T-helper 22 cell (primary cell): ENCODE data around the gene VWC2L.

Source experiments
- DNase-seq: peaks from one replicate; pipeline ENCODE4 v3.0.0-alpha.2; 2020; ENCODE audit warnings: low read depth

VWC2L gene

DNA sequence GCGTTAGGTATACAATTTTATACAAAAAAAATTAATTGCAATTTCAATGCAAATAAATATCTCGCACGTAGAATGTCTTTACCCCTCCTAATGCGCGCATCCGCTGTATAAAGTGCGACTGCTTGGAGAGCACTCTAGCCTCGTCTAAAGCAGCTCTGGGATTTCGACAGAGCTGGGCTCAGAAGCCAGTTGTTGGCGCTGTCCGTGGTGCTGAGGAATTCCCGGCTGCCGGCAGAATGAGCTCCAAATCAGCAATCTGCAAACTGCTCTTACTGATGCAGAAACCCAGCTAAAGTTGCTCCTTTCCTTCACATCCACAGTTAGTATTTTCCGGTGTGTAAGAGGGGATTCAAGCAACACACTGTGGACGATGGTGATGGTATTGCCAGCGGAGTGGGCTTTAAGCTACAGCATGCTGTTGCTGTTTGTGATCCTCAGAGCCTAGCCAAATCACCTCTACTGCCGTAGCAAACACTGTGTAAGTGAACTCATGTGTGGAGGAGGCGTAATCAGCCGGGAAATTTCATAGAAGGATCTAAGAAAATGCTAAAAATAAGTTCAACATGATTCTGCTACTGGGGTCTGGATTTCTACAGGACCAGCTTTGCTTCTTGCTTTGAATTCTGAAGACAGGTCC lies at the start of gene VWC2L:
Gene VWC2L, plus strand, starts transcription at position 137 of the 637 bp plus-strand sequence. CDS start 3,140 bp downstream, outside the sequence.
- no peak for DNase-seq

DNA sequence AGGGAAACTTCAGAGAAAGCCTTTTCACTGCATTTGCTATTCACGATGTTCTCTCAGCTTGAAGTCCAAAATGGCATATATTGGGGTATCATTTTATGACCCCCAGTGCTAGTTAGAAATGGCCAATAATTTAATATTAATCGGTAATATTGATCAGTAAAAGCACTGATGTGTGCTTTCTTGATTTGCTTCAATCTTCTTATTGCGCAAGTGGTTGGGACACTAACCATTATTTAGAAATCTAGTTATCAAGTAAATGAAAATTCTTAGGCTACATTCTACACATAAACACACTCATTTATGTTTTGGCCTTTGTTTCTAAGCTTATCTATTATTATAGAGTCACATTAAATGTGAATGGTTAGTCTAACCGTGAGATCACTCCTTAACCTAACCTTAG lies 49.7 kb upstream of the VWC2L start:
- DNase-seq: no peak

DNA sequence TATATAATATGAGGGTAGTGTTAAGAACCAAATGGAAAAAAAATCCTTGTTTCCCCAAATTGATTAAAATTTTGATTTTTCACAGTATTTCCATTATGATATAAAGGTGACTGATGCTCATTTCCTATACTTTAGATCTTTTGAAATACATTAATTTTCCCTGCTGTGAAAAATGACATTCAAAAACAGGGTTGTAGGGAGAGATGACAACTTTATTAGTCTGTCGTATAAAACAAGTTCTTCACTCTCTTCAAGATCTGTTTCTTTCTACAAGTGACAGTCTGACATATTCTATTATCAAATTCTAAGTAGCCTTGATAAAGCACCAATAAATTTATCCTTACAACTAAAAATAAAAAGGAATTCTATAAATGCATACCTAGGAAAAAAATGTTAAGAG lies 45.3 kb upstream of the VWC2L start:
- no peak for DNase-seq

DNA sequence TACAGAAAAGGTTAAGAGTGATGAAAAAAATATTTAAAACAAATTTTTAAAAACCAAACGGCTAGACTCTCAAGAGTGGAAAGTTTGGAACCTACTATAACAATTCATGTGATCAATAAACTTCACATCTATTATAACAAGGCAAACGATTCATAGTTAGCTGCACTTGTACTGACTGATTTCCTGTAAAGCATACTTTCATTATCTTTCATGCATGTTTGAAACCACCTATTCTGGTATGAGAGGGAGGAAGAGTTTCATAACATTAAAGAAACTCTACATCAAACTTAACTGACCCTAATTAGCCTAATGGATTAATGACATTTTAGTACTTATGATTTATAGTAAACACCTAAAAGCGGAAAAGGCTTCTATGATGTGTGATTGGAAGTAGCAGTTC lies 43.7 kb upstream of the VWC2L start:
- DNase-seq: no peak

DNA sequence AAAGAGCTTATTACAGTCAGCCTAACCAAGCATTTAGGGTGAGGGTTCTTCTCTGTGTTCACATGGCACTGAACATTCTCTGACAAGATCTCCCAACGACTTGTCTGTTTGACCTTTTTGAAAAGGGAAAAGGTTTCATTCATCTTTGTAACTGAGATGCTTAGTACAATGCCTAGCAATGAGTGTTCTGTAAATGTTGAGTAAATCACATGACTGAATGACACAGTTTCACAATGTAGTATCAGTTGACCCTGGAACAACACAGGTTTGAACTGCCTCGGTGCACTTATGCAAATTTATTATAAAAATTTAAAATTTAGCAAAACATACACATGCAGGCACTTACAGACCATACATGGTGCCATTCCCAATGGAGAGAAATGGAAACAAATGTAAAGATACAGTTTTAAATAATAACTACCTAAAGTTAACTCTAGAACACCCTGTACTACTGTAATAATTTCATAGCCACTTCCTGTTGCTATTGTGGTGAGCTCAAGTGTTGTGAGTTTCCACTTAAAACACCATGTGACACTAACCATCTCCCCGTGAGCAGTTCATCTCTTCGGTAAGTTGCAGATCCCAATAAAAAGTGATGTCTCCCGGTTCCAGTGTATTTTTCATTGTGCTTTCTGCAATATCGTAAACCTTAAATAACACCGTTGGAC lies 34.1 kb upstream of the VWC2L start:
- DNase-seq: no peak

DNA sequence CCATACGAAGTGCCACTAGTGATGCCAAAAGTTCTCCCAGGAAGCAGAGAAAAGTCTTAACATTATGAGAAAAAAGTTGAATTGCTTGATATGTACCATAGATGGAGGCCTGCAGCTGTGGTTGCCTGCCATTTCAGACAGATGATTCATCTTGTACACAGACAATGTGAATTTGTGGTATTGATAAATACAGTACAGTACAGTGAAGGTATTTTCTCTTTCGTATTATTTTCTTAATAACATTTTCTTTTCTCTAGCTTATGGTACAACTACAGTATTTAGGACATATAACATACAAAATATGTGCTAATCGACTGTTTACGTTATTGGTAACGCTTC lies 33.6 kb upstream of the VWC2L start:
- DNase-seq: no peak

DNA sequence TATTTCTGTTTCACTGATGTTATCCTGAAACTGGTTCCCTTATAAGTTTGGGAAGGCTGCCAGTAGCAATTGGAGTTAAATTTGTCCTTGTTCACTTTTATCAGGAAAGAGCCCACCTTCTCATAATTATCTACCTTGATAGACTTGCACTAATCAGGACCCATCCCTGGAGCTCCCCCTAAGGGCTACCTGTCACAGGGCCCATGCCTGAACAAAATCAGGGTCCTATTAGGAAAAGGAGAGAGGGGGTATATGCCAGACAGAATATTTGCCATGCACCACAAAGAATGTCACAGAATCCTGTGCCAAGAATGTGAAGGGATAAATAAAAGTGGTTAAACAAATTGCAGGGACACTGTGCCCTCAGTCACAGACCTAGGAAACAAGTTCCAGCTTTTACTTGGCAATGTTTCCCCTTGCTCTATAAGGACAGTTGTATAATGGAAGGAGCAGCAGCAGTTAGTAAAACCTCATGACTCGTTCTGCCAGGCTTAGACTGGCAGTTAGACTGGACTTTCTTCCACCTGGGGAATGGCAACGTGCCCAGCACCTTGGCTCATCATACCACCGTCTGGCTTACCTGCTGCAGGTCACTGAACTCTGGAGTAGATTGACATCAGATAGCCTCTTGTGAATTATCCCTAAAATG lies 32.3 kb upstream of the VWC2L start:
- no peak for DNase-seq

DNA sequence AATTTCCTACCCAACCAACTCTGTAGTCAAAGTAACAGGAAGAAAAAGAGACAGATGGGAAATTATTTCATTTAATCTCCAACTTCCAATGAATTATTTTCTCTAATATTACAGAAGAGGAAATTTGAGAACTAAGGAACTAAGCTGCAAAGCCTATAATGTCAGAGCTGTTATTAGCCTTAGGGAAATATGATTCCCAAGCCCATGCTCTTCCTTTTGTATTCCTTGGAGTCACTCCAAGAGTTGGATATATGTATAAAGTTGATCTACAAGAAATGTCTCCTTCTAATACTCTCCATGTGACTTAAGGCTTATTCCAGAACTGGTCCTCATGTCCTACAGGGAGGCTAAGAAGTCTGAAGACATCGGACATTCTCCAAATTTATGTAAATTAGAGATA lies 31.6 kb upstream of the VWC2L start:
- no peak for DNase-seq

DNA sequence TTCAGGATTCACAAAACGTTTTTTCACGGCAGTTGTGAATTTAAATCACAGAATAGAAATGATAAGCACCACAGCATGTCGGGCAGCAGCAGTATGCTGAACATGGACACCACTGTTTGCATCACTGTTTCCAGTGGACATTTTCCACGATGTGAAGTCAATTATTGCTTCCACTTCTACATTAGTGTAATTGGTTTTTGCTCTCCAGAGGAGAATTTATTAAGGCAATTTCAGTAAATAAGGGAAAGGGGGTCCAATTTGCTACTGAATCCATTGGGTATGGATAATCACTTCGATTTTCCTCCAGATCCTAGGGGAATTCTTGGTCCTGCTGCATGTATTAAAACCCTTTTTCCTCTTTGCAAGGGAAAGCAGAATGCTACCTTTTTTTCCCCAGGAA lies 30.2 kb upstream of the VWC2L start:
- DNase-seq: no peak

DNA sequence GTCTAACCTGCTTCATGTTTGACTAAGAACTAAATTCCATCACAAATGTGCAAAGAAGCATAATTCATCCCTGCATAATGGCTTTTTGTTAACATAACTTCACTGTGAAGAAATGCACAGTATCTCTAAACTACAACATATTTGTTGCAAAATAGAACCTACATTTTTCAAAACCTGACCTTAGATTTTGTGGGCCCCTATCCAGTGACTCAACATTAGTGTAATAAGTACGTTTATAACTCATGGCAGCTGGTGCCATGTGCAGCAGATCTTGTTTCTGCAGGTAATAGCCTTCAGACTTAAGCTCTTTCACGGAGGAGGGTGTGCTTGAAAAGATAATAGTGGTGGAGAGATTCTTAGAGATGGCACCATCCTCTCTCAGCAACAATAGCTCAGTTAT lies 28.6 kb upstream of the VWC2L start:
- DNase-seq: no peak

DNA sequence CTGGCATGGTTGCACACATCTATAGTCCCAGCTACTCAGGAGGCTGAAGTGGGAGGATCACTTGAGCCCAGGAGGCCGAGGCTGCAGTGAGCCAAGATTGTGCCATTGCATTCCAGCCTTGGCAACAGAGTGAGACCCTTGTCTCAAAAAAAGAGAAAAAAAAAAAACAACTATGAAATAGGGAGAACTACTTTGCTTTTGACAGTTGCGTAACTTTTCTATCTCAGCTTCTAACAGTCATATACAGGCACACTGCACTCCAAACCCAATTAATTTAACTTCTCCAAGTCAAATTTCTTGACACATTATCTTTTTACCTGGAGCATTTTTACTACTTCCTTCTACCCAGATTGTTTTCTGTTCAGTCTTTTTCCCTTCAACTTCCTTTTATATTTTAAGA lies 24.1 kb upstream of the VWC2L start:
- DNase-seq: no peak

DNA sequence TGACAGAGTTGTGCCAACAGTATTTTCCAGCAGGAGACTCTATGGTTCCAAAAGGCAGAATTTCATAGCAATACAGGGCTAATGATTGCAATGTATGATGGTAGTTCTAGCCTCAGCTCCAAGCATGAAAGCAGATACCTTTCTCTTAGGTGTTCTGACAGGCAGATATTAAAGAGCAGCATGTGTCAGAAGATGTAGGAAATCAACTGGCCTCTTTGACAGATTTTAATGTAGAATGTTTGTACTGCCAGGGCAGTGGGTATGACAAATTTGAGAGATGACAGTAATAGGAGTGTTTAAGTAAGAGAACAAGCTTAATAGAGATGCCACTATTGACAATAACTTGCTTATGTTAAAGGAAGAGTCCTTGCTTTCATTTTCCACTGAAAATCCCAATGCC lies 21.5 kb upstream of the VWC2L start:
- no peak for DNase-seq

DNA sequence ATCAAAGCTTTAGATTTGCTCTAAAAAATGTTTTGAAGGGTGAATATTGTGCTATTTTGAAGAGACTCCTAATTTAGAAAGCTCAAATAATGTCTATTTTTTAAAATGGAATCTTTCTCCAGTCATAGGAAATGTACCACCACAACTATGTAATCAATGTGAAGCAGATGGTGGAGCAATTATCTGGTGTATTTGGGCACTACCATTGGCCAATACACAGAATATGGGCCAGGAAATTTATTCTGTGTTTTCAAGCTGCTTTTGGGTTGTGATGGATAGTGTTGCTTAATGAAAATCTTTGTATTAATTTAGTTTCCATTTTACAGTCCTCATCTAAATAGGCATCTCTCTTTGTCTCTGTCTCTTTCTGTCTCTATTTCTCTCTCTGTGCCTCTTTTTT lies 17.1 kb upstream of the VWC2L start:
- DNase-seq: no peak

DNA sequence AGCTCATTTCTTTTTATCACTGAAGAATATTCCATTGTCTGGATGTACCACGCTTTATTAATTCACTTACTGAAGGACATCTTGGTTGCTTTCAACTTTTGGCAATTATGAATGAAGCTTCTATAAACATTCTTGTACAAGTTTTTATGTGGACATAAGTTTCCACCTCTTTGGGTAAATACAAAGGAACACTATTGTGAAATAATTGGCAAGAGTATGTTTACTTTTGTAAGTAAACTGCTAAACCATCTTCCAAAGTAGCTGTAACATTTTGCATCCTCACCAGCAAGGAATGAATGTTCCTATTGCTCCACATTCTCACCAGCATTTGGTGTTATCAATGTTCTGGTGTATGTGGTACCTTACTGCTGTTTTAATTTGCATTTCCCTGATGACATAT lies 15.8 kb upstream of the VWC2L start:
- no peak for DNase-seq

DNA sequence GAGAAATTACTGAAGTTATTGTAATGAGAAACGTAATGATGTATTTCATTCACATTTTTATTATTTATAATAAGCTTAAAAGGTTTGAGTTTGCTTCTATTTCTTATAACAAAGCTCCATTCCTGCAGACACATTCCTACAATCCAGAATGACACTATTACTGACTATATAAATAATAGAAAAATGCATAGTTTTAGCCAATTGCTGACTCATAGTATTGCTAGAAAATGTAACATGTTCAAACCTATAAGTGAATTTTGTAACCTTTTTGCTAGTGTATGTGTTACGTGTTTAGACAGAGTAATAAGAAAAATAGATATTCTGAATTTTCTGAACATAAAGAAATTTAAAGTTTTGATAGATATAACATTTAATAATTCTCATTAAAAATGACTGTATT lies 9.3 kb upstream of the VWC2L start:
- no peak for DNase-seq

DNA sequence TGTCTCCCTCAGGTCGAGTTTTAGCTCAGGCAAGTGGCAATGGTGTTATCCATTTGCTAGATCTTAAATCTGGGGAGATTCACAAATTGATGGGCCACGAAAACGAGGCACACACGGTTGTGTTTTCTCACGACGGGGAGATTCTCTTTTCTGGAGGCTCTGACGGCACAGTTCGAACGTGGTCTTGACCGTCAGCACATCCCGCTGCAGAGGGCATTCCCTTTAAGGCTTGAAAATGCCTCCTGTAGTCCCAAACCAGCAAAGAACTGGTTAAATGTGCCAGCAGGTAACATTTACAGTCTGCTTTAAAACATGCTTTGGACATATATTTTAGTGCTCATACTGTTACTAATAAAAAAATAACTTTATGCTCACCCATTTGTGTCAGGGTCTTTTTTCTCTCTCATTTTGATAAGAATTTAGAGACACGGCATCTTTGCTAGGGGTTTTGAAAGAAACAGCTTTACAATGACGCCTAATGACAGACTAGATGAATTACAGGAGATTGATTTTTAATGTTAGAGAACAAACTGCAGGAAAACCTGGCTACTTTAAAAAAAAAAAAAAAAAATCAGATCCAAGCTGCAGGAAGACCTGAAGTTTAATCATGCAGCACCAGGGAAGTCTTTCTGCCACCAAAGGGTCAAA lies 602 bp upstream of the VWC2L start:
- no peak for DNase-seq

DNA sequence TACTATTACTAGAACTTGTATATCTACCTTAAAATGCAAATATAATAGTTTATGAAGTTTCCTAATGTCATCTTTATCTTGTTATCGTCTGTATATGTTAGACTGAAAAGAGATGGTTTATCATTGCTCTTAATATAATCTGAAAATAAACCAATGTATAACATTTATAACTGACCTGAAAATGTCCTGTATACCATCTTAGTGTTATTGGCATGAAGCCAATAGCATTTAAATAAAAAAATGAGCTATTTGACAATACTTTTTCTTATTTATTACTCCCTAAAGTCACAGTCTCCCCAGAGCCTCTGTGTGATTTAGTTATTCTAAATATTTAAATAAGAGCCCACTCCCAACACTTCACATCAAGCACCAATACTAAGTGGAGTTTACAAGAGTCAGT lies 1.8 kb downstream of the VWC2L start:
- no peak for DNase-seq

DNA sequence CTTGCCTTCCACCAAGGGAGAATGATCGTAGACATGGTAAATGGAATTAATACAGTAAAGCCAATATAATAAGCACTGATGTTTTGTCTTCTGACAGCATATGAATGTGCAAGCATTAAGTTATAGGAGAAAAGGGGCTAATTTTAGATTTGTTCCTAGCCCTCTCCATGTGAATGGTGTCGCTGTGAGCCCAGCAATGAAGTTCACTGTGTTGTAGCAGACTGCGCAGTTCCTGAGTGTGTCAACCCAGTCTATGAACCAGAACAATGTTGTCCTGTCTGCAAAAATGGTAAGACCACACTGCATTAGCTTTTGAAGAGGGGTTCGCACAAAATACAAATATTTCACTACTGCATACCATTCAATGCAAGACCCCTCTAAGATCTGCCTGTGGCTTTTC lies 25.6 kb downstream of the VWC2L start:
- DNase-seq: no peak

DNA sequence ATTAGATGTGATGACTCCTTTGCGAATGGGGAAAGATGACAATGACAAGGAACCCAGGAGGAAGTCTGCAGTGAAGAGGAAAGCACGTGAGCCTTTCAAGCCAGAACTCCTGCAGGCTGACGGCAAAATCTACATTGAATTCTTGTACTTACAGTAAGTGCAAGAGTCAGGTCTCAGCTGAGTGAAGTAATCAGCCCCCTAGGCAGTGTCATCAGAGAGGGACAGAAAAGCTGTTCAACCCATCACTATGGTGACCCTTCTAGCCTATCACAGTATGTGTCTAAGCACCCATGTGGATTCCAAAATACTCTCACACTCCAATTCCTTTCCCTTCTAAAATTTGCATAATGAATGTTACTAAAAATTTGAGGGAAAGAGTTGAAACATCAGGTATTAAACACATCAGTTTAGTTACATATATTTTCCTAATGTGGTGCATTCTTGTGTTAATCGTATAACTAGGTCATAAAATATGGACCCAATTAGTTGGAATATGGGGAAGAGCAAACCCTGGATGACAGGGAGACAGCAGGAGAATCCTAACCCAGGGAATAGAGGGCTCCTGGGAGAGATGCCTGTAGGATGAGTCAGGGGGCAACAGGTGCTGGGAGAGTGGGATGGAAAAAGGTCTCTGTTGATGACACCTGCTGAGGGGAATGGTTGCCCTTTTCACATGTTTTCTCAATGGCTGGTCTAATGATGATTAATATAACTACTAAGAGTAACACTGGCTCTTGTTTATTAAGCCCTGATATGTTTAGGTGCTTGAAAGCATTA lies 39.5 kb downstream of the VWC2L start:
- no peak for DNase-seq

DNA sequence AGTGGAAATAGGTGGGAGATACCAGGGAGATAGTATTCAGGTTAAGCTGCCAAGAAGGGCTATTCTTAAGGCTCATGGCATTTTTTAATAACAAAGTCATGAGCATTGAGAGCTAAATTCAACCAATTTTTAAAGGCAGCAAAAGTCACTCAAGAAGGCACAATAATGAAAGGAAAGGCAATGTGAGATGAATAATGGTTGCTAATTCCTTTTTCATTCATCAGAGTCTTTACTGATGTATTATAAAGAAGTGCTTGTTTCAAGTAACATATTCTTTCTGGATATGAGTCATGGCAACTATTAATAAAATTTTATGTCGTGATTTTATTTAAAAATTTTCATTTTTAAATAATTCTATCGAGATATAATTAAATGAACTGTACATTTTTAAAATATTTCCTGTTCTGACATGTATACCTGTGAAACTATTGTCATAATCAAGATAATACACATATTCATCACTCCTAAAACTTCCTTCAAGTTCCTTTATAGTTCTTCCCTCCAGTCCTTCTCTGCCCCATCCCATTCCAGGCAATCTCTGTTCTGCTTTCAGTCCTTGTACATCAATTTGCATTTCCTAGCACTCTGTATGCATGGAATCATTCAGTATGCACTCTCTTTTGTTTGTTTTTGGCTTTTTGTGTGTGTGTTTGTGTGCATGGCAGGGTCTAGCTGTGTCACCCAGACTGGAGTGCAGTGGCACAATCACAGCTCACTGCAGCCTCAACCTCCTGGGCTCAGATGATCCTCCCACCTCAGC lies 40.8 kb downstream of the VWC2L start:
- DNase-seq: no peak

DNA sequence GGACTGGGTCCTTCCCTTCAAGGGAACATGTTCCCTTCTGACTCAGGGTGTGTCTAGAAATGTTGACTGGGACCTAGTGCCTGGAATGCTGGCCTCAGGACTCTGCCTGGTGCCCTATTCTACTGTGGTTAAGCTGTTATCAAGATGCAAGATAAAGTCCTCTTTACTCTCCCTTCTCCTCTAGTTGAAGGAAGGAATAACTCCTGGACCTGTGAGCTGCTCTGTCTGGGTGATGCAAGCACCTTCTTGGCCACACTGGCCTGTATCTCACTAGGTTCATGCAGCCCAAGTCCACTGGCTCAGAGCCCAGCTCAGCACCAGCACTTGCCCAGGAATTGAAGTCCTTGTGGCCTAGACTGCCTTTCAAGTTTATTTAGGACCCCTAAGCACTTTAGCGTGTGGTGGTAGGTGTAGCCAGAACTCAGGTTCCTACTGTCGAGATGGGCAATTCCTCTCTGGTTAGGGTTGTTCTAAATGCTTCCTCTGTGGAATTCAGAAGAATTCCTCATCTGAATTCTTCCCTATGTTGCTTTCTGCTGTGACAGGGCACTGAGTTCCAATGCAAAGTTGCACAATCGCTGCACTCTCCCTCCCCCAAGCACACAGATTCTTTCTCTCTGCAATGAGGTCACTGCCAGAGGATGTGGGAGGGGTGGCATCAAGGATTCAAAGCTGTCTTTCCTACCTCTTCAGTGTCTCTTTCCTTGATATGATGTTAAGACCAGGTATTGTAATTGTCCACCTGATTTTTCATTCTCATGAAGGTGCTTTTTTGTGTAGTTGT lies 54.7 kb downstream of the VWC2L start:
- no peak for DNase-seq
